GM13977 (cell line): ENCODE data around the gene FKBP14.

ENCODE experiments used
- DNase-seq: peaks from one replicate; pipeline ENCODE4 v3.0.0; 2012; ENCODE audit warnings: low spot score
- CTCF ChIP-seq: IDR thresholded peaks from 2 replicates; pipeline ENCODE4 v1.5.1; 2012; ENCODE audit warnings: mild to moderate bottlenecking, control low read depth; ENCODE audit not compliant: insufficient read depth; ENCODE audit errors: extremely low read depth, missing control alignments
- in situ Hi-C: fragments of 300-500 bp; cut with MboI; formaldehyde crosslinking; loops from one replicate; pipeline ENCODE4 v1.12.0; 2022; ENCODE audit warnings: low sequenced_read_pairs, low pct_unique_long_range_greater_than_20kb, mixed read lengths, inconsistent platforms; ENCODE audit not compliant: unreplicated experiment

The FKBP14 gene

DNA sequence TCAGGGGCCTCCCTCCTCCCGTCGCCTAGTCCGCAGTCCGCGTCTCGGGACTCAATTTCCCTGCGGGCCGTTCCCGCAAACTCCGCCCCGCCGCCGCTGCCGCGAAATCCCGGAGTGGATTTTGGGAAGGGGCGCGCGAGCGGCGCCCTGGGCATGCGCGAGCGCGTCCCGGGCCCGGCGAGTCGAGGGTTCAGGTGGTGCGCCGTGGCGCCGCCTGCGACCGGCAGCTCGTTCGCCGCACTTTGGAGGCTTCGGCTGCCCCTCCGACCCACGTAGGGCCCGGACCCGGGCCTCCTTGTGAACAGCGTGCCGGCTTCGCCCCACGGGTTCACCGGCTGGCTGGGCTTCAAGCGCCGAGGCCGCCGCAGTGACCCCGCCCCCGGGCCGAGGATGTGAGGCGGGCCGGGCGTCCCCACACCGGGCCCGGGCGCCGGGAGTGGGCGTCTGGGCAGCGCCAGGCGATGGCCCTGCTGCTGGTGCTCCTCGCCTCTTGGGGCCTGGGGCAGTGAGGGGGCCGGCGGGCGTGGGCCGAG lies 1.8 kb upstream of the FKBP14 start, which contains the start of gene PLEKHA8:
Gene PLEKHA8 (plus strand): TSS at position 197 of the 533 bp plus-strand sequence. CDS start 351 bp downstream, outside the sequence.
- TF ChIP-seq CTCF = no peak
- in situ Hi-C loops = no loop called here
- DNase-seq = peak; percentile 91

DNA sequence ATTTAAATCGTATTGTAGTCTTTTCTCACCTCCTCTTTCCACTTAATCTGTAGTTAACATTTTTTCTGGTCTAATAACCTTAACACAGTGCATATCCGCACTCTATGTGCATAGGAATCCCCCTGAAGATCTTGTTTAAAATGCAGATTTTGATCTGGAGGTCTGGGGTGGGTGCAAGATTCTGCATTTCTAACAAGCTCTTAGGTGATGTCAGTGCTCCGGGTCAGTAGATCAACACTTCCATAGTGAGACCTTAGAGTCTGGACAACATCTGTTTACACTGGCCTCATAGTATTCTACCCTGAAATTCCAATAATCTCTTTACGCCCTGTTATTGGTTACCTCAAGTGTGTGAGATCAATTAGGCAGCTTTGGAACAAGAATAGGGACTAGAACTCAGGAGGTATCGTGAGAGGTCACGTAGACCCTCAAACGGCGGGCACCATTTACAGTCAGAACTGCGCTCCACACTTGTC lies 1.3 kb upstream of the FKBP14 start:
- in situ Hi-C loops = no loop called here
- no peak for DNase-seq
- no peak for TF ChIP-seq CTCF

- DNase-seq = peak; percentile 73
- TF ChIP-seq CTCF = no peak
- in situ Hi-C loops = no loop called here
Observed at GRCh38 chr7:30027065-30027456, 559 bp upstream of the FKBP14 start.

DNA sequence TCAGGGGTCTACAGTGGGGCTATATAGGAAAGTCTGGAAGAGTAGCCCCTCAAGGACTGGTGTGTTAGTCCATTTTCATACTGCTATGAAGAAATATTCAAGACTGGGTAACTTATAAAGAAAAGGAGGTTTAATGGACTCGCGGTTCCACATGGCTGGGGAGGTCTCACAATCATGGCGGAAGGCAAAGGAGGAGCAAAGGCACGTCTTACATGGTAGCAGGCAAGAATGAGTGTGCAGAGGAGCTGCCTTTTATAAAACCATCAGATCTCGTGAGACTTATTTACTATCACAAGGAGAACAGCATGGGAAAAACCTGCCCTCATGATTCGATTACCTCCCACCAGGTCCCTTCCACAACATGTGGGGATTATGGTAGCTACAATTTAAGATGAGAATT lies 3.0 kb downstream of the FKBP14 start:
- DNase-seq = no peak
- no peak for TF ChIP-seq CTCF
- in situ Hi-C loops = no loop called here

DNA sequence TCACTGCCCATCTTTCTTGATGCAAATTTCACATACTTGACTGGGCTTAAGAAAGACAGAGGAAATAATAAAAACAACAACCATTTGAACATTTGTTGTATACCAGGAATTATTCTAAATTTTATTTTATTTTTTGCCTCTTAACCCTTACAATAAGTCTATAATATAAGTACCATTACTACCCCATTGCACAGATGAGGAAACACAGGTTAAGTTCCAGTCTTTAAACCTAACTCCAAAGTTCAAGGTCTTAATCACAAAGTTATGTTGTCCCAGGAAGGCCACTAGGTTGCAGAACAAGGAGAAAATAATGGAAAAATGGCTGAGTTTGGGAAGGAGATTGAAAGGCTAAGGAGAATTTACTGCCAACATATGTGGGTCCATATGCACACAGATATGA lies 3.5 kb downstream of the FKBP14 start:
- in situ Hi-C loops = no loop called here
- DNase-seq = no peak
- no peak for TF ChIP-seq CTCF

DNA sequence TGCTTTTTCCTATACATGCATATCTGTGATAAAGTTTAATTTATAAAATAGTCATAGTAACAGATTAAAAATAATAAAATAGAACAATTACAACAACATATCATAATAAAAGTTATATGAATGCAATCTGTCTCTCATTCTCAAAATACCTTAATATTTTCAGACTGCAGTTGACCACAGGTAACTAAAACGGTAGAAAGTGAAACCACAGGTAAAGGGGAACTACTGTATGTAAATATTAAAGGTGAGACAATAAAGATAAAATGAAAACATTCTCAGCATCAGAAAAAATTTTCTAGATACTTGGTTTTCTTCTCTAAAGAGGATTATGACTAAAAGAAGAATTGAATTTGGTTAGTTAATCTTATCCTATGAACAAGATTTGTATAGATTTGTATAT lies 6.0 kb downstream of the FKBP14 start:
- TF ChIP-seq CTCF = no peak
- no peak for DNase-seq
- in situ Hi-C loops = no loop called here
